ENCODE results near the gene IL13RA2. TPM values are rescaled to one million over a fixed set of nuclear protein-coding genes. Genes with fewer than 3 reads are reported as not detected.

IL13RA2 gene
- not detected in 2 replicates for polyA plus RNA-seq (2011; rRNA removed)
- not detected in 2 replicates for polyA plus RNA-seq (2012; cell fraction: cytosol; rRNA removed)
- not detected in 2 replicates for polyA plus RNA-seq (2012; cell fraction: nucleus; rRNA removed)
- polyA plus RNA-seq (2017; fragmentation: RNase III; extraction: RNeasy Plus Mini Kit Qiagen cat#74134 plus additional on column Dnase treatment): not detected in 3 replicates
- polyA minus RNA-seq (2011; rRNA and poly(A)+ RNA removed): not detected in 2 replicates

- 73% methylated on average over 11 of the region's 11 CpGs for WGBS (ENCODE audit: missing lambda C conversion rate)
- Histone ChIP-seq H3K27ac (no peak within 1 kb of the TSS), H3K9me3 (no peaks in the 10 kb centered on the region), H3K4me1 (no peaks in the 10 kb centered on the region), H3K4me2 (no peak within 1 kb of the TSS), H3K4me3 (no peak within 1 kb of the TSS)
- ChIA-PET CTCF (interaction anchor here (1.0 to 1.2 kb wide), 2 partner anchors 12 to 15 kb away, joined by 3 to 5 read pairs; no protein-coding TSS in a partner anchor), POLR2A (no interaction called here)
- ATAC-seq (no peak), DNase-seq (ENCODE audit: low read depth in 1 of 2, low spot score in 1 of 2) (no peak), FAIRE-seq (peak; percentile 89)
- TF ChIP-seq CBX2 (IDR thresholded peaks at IDR 0.05; ENCODE audit: borderline replicate concordance, low read depth) (no peak), ATOH8 (CRISPR knock-in tag; IDR thresholded peaks at IDR 0.05; ENCODE audit: low read depth) (no peak), KDM5A (IDR thresholded peaks at IDR 0.05) (no peak), HES2 (IDR thresholded peaks at IDR 0.05) (no peak), HEYL (CRISPR knock-in tag; IDR thresholded peaks at IDR 0.05) (no peak), MAZ (IDR thresholded peaks at IDR 0.05; ENCODE audit: borderline replicate concordance, low read depth, low read length) (no peak), CHD4 (IDR thresholded peaks at IDR 0.05; ENCODE audit: borderline replicate concordance) (no peak), ZFP36 (IDR thresholded peaks at IDR 0.05; ENCODE audit: borderline replicate concordance, partially characterized antibody) (no peak), NPAS2 (CRISPR knock-in tag; IDR thresholded peaks at IDR 0.05; ENCODE audit: borderline replicate concordance) (no peak), HMGXB4 (CRISPR knock-in tag; IDR thresholded peaks at IDR 0.05; ENCODE audit: borderline replicate concordance) (no peak), BCL3 (IDR thresholded peaks at IDR 0.05) (no peak), E2F6 (IDR thresholded peaks at IDR 0.05; ENCODE audit: borderline replicate concordance, low read depth) (no peak), RNF2 (IDR thresholded peaks at IDR 0.05; ENCODE audit: borderline replicate concordance, low read depth) (no peak), MAX (IDR thresholded peaks at IDR 0.05) (no peak)
Measured at GRCh38 chrX:115017455-115017854, at the start of gene IL13RA2. TSS of gene IL13RA2 (minus strand) at chrX:115017616. CDS start at chrX:115017269, 347 bp downstream.

GRCh38 chrX:115065304-115065703 lies 47.9 kb upstream of the IL13RA2 start:
- H3K27ac ChIP-seq: no peak overlapping the region
- ChIA-PET POLR2A (no interaction called here), CTCF (no interaction called here)
- ATAC-seq (no peak), FAIRE-seq (no peak), DNase-seq (ENCODE audit: low read depth in 1 of 2, low spot score in 1 of 2) (no peak)
- no peaks in the 10 kb centered on the region for H3K9me3 ChIP-seq
- no peak overlapping the region for H3K4me3 ChIP-seq
- H3K4me1 ChIP-seq: no peaks in the 10 kb centered on the region
- no peak for TF ChIP-seq SREBF2 (IDR thresholded peaks at IDR 0.05)
- TF ChIP-seq RAD21 (conservative IDR thresholded peaks at IDR 0.05 in 1 of 2, IDR thresholded peaks at IDR 0.05 in 1 of 2): no peak
- no peak for TF ChIP-seq HOXB13 (CRISPR knock-in tag; IDR thresholded peaks at IDR 0.05; ENCODE audit: low read depth)
- TF ChIP-seq CTCF (IDR thresholded peaks at IDR 0.05): no peak
- H3K4me2 ChIP-seq: no peak overlapping the region
